ENCODE data around the gene CPLANE1.
"Not testable (repeated sequence)": the region's sequence is repeated elsewhere in the genome, so short reads cannot be mapped to it uniquely, and the experiment has no call there.

The CPLANE1 gene

DNA sequence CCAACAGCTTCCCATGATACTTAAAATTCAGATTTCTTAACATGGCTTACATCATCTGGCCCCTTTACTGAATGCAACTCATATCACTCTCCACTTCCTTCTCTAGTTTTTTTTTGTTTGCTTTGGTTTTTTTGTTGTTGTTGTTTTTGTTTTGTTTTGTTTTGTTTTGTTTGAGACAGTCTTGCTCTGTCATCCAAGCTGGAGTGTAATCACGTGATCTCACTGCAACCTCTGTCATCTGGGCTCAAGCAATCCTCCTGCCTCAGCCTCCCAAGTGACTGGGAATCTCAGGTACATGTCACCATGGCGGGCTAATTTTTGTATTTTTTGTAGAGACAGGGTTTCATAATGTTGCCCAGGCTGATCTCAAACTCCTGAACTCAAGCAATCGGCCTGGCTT, 41.4 kb downstream of the CPLANE1 start:
- DNase-seq = no peak

- no peak for DNase-seq
These were observed 42.4 kb downstream of the CPLANE1 start for GRCh38 chr5:37206736-37207135.

GRCh38 chr5:37198842-37199241, 50.3 kb downstream of the CPLANE1 start:
- no peak for DNase-seq

GRCh38 chr5:37198061-37198460, 51.1 kb downstream of the CPLANE1 start:
- no peak for DNase-seq

DNA sequence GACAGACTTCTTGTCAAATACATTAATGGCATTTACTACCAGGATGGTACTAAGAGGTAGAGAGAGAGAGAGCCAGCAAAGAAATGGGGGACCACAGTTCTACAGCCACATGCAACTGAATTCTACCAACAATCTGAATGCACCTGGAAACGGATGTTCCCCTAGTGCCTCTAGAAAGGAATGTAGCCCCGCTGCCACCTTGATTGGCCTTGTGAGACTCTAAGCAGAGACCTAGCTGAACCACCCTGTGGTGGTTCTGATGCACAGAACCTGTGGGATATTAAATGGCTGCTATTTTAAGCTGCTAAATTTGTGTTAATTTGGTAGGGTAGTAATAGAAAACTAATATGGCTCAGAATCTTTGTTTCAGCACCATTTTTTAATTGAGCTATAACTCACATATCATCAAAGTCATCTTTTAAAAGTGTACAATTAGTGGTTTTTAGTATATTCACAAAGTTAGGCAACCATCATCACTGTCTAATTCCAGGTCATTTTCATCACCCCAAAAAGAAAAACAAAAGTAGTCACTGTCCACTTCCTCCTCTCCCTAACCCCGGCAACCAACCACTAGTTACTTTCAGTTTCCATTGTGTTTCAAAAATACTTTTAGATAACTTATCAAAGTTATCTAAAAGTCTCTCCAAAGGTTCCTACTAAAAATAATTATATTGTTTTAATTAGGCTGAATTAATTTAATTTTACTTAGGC, 51.7 kb downstream of the CPLANE1 start:
- DNase-seq = no peak

DNA sequence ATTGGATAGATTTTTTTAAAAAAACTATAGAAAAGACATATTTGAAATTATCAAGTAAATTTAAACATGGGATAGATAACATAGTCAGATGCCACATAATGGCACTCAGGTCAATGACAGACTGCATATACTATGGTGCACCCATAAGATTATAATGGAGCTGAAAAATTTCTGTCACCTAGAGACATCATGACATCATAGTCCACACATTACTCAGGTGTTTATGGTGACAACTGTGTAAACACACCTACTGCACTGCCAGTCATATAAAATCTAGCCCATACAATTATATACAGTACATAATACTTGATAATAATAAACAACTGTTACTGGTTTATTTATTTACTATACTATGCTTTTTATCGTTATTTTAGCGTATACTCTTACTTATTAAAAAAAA, 58.6 kb downstream of the CPLANE1 start:
- no peak for DNase-seq

GRCh38 chr5:37189355-37189754, 59.8 kb downstream of the CPLANE1 start:
- no peak for DNase-seq

DNA sequence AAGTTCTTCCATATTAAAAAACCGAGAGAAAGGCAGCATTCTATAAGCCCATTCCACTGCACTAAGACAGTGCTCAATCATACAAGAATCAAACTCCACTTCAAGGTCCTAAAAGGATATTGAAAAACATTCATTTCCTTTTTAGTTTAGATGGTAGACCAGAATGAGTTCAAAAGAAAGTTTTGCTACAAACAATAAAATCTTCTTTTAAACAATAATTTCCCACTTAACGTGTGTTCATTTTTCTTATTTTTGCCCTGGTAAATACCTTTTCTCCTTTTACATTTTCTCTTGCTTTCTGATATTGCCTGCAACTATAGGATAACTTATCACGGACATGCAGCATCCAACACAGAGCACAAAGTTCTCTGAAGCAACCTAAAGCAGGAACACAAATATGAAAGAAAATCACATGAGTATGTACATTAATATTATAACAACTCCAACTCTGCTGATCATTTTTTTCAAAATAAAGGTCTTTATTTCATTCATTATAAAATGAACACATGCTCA, 61.7 kb downstream of the CPLANE1 start:
- DNase-seq = no peak

DNA sequence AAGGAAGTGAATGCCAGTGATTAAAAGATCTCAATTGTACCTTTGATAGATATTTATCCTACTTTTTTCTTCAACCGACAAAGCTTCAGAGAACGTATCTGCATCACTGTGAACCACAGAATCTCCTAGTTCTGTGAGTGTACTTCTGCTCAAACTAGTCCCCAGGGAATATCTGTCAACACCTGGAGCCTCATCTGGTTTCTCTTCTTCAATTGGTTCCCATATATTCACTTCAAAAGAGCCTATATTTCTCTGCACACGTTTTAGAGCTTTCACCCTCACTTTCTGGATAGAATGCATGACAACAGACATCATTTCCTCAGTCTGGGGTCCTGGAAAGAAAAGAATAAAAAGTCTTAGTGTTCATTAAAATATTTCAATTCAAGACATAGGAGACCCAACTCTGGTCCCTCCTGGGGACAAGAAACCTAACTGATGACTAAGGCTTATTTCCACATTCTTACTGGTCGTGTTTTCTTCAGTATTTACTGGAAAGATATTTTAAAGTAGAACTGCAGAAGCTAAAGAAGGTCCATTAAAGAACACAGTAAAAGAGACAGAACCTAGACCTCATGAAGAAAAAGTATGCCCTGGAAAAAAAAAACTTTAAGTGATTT, 64.3 kb downstream of the CPLANE1 start:
- peak; percentile 4 for DNase-seq

GRCh38 chr5:37182667-37183066, 66.5 kb downstream of the CPLANE1 start:
- no peak for DNase-seq

DNA sequence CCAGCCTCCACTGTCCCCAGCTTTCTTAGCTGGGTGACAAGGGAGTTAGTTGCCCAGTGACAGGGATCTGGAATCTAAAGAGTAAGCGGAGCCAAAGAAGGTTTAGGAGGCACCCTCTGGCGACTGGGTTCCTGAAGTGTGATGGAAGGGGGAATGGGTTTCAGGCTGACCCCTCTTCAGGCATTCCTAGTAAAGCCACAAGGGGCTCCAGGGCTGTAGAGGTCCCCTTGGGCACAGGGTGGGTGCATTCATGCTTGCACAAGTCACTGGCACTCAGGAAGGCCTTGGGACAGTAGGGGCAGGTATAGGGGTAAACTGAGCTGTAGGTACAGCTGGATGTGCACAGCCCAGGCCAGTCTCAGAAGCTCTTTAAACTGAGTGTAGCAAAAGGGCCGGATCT, 74.2 kb downstream of the CPLANE1 start:
- no peak for DNase-seq

DNA sequence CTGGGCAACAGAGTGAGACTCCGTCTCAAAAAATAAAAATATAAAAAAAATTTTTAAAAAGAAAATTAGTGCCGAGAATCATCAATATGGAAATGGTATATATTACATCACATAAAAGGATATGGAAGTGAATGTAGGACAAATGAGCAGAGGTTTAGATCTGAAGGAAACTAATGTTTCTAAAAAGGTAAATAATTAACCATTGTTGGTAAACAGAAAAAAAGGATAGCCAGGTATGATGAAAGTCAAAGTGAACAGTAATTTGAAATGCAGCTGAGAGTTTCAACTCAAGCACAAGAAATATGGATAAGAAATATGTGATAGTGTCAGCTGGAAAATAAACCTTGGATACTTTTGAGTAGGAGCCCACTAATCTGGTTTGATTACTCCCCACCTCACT, 76.2 kb downstream of the CPLANE1 start:
- no peak for DNase-seq

DNA sequence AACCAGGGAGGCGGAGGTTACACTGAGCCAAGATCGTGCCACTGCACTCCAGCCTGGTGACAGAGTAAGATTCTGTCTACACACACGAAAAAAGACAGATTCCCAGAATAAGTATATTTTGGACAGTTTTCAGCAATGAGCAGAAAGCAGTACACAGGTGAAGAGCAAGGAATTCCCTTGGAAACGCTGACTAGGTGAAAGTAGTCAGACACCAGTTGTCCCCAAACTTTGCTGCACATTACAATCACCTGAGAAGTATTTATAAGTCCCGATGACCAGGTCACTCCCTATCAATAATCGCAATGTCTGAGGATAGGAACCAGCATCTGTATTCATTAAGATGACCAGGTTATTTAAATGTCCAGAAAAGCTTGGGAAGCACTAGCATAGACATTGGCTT, 78.3 kb downstream of the CPLANE1 start:
- DNase-seq = no peak

- DNase-seq = no peak
These were observed 83.0 kb downstream of the CPLANE1 start for GRCh38 chr5:37166197-37166596.

DNA sequence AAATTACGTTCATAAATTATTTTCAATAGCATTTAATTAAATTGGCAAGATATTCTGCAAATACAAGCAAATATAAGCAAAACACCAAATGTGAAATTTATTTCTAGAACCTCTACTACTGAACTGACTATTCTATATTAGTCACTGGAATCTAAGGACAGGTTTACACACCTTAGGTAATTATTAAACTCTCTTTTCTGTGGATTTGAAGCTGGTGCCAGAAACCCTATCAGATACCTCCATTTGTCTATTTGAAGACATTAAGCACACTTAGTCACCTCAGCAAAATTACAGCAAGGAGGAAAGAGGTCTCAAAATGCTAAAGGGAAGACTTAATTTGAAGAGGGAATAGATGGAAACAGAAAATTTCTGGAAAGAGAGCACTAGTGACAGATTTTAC, 83.4 kb downstream of the CPLANE1 start:
- DNase-seq = no peak

DNA sequence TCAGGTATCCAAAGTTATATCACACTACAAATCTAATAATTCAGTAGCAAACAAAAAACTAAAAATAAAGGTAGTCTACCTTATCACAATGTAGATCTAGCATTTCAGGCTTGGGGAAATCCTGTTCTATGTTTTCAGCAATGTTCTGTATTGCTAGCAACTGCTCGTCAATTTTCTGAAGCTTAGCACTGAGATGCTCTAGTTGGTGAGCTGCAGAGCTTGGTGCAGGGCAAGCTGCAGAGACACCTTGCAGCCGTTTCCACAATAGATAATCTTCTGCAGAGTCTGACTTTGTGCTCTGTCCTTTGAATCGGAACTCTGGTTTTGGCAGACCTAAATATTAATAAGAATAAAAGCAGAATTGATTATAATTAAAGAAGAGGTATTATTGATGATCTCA, 95.5 kb downstream of the CPLANE1 start:
- no peak for DNase-seq

GRCh38 chr5:37146896-37147295, 102.3 kb downstream of the CPLANE1 start:
- DNase-seq = no peak

DNA sequence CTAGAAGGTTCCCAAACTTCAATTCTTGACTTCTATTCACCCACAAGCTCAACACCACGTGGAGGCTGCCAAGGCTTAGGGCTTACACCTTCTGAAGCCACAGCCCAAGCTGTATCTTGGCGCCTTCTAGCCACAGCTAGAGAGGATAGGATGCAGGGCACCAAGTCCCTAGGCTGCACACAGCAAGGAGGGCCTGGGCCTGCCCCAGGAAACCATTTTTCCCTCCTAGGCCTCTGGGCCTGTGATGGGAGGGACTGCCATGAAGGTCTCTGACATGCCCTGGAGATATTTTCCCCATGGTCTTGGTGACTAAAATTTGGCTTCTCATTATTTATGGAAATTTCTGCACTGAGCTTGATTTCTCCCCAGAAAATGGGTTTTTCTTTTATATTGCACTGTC, 112.5 kb downstream of the CPLANE1 start:
- DNase-seq = no peak

DNA sequence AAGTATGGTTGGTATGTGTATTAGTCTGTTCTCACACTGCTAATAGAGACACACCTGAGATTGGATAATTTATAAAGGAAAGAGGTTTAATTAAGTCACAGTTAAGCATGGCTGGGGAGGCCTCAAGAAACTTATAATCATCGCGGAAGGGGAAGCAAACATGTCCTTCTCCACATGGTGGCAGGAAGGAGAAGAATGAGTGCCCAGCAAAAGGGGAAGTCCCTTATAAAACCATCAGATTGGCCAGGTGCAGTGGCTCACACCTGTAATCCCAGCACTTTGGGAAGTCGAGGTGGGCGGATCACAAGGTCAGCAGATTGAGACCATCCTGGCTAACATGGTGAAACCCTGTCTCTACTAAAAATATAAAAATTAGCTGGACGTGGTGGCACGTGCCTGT, 113.9 kb downstream of the CPLANE1 start:
- not testable (repeated sequence) for DNase-seq

DNA sequence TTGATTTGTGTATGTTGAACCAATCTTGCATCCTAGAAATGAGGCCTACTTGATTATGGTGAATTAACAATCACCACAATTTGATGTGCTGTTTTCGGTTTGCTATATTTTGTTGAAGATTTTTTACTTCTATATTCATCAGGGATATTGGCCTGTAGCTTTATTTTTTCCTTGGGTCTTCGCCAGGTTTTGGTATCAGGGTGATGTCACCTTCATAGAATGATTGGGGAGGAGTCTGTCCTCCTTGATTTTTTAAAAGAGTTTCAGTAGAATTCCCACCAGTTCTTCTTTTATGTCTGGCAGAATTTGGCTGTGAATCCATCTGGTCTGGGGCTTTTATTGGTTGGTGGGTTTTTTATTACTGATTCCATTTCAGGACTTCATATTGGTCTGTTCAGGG, 115.2 kb downstream of the CPLANE1 start:
- DNase-seq = no peak

- DNase-seq = no peak
These were observed 116.5 kb downstream of the CPLANE1 start for GRCh38 chr5:37132646-37133045.

GRCh38 chr5:37121465-37121864, 127.7 kb downstream of the CPLANE1 start:
- no peak for DNase-seq

GRCh38 chr5:37121027-37121426, 128.1 kb downstream of the CPLANE1 start:
- DNase-seq = no peak

DNA sequence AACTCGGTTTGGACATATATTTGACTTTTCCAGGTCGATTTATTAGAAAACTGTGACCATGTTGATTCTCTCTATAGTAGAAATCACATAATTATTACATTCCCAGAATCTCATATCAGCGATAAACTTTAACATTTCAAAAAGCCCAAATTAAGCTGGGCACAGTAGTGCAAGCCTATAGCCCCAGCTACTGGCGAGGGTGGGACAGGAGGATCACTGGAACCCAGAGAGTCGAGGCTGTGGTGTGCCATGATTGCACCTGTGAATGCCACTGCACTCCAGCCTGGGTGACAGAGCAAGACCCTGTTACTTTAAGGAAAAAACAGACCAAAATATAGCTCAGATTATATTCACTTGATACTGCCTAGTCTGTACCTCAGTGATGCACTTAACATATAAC, 128.9 kb downstream of the CPLANE1 start:
- DNase-seq = no peak

DNA sequence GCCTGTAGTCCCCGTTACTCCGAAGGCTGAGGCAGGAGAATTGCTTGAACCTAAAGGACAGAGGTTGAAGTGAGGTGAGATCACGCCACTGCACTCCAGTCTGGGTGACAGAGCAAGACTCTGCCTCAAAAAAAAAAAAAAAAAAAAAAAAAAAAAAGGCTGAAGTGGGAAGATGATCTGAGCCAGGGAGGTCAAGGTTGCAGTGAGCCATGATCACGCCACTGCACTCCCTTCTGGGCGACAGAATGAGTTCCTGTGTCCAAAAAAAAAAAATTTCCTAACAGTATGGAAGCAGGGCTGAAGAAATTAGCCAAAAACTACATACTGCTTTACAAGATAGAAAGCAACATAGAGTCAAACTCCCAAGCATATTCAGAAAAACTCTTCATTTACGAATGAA, 132.8 kb downstream of the CPLANE1 start:
- no peak for DNase-seq

Data from NCI-H187 treated with DMSO at 0.1 percent for 48 hours (cell line).